ENCODE data around the gene SERPINA1. TPM values are rescaled to one million over a fixed set of nuclear protein-coding genes. Genes with fewer than 3 reads are reported as not detected.

Gene SERPINA1
- total RNA-seq, 1 experiment from 2014 or later = 150 TPM

DNA sequence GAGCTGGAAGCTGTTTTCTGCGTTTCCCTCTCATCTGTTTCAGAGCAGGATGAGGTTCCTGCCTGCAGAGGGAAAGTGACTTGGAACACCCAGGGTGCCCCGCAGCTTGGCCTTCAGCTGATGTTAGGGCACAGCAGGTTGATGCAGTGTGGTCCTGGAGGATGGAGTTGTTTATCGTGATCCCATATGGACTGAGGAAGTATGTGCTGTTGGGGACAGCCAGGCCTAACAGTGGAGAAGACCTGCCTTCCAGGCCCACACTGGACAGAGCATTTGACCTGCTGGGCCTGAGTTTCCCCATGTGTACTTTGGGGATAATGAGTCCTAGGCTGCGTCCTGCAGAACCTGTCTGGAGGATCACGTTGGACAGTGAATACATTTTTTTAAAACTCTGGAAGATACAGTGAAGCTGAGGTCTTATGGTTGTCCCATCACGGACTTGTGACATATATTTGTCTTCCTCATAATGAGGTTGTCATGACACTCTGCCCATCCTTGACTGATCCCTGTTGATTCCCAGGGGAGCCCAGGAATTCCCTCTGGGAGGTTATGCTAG is 12.8 kb downstream of the SERPINA1 start:
- ChIA-PET CTCF (interaction anchor here (0.7 kb wide), 1 partner anchor 39 kb away, joined by 3 read pairs; no protein-coding TSS in a partner anchor), POLR2A (no interaction called here)
- H3K9me3 ChIP-seq = no peaks in the 10 kb centered on the region
- no peaks in the 10 kb centered on the region for H3K9me3 Mint-ChIP-seq (ENCODE audit: unreplicated experiment)
- H3K27me3 ChIP-seq (replicated peaks; ENCODE audit: control insufficient read depth, insufficient read depth, low read length) = no peaks in the 10 kb centered on the region
- no peak overlapping the region for H3K4me3 ChIP-seq (ENCODE audit: low read depth, low read length)
- DNase-seq = no peak
- H3K4me1 Mint-ChIP-seq (ENCODE audit: low read depth, unreplicated experiment) = peaks cover 6% of the 10 kb centered on the region
- intact Hi-C loops (cut with micrococcal nuclease; ENCODE audit: unreplicated experiment) = loop anchor here (2.0 kb wide), 1 partner anchor 35 kb away; no protein-coding TSS in a partner anchor
- peaks cover 5% of the 10 kb centered on the region for H3K36me3 ChIP-seq (ENCODE audit: control insufficient read depth, insufficient read depth, low read length)
- H3K4me1 ChIP-seq = no peaks in the 10 kb centered on the region
- no peak for TF ChIP-seq CTCF (IDR thresholded peaks at IDR 0.05; ENCODE audit: insufficient read depth in 1 of 2, low read depth in 1 of 2, low read length in 1 of 2, severe bottlenecking in 1 of 2, unreplicated experiment in 1 of 2)
- H3K4me3 Mint-ChIP-seq (ENCODE audit: unreplicated experiment) = no peak overlapping the region
- no peaks in the 10 kb centered on the region for H3K27me3 Mint-ChIP-seq (ENCODE audit: insufficient read depth, unreplicated experiment)
- BruUV-seq (replicated peaks) = no TSS peak
- H3K36me3 Mint-ChIP-seq (ENCODE audit: insufficient read depth, unreplicated experiment) = no peaks in the 10 kb centered on the region
- H3K27ac Mint-ChIP-seq (ENCODE audit: unreplicated experiment) = no peak overlapping the region

DNA sequence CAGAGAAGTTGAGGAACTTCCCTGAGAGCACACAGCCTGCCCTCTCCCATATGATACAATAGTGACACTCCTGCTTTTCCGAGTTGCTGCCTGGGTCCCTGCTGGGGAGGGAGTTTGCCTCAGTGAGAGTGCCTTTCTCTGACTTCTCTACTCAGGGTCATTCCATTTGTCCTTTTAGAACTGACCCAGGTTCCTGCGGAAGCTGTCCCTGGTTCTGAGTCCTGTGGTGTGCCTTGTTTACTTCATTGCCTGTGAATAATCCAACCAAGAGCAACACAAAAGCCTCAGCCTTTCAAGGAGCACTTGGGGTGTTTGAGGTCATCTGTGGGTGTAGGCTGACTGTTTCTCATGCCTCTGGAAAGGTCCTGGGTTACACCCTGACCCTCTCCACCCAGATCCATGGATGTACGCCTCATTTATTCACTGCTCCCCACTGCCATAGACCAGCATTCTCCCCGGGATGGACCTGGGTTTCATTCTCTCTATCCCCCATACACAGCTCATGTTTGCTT is 13.6 kb downstream of the SERPINA1 start:
- H3K36me3 ChIP-seq (ENCODE audit: control insufficient read depth, insufficient read depth, low read length) = no peaks in the 10 kb centered on the region; the same call in 1 of the 2 replicates
- no peak for TF ChIP-seq CTCF (IDR thresholded peaks at IDR 0.05; ENCODE audit: insufficient read depth in 1 of 2, low read depth in 1 of 2, low read length in 1 of 2, severe bottlenecking in 1 of 2, unreplicated experiment in 1 of 2)
- H3K36me3 Mint-ChIP-seq (ENCODE audit: insufficient read depth, unreplicated experiment) = no peaks in the 10 kb centered on the region
- H3K27me3 Mint-ChIP-seq (ENCODE audit: insufficient read depth, unreplicated experiment) = no peaks in the 10 kb centered on the region
- no peak overlapping the region for H3K27ac Mint-ChIP-seq (ENCODE audit: unreplicated experiment)
- no peaks in the 10 kb centered on the region for H3K4me1 ChIP-seq
- H3K9me3 ChIP-seq = no peaks in the 10 kb centered on the region
- H3K9me3 Mint-ChIP-seq (ENCODE audit: unreplicated experiment) = no peaks in the 10 kb centered on the region
- no peak overlapping the region for H3K4me3 Mint-ChIP-seq (ENCODE audit: unreplicated experiment)
- H3K4me3 ChIP-seq (ENCODE audit: low read depth, low read length) = no peak overlapping the region
- no peaks in the 10 kb centered on the region for H3K27me3 ChIP-seq (replicated peaks; ENCODE audit: control insufficient read depth, insufficient read depth, low read length)
- intact Hi-C loops (cut with micrococcal nuclease; ENCODE audit: unreplicated experiment) = no loop called here
- BruUV-seq (replicated peaks) = TSS peak; percentile 17
- no peak for DNase-seq
- ChIA-PET POLR2A (no interaction called here), CTCF (interaction anchor here (0.7 kb wide), 1 partner anchor 40 kb away, joined by 3 read pairs; no protein-coding TSS in a partner anchor)
- peaks cover 6% of the 10 kb centered on the region for H3K4me1 Mint-ChIP-seq (ENCODE audit: low read depth, unreplicated experiment)

DNA sequence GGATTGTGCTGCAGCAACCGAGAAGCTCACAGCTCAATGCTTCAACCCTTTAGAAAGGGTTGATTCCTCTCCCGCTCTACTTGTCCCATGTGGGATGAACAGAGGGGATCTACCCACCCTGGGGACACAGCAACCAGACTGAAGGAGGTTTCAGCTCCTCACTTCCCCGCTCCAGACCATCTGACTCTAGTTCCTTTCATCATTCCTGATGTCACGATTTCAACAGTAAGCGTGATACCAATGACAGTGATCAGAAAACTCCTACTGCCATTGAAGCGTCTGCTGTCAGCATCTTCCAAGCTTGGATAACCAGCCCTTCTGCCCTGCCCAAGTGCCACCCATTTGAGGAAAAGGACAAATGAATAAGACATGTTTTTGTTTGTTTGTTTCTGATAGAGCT is 14.3 kb downstream of the SERPINA1 start:
- no peak overlapping the region for H3K4me3 Mint-ChIP-seq (ENCODE audit: unreplicated experiment)
- ChIA-PET CTCF (no interaction called here), POLR2A (no interaction called here)
- H3K9me3 Mint-ChIP-seq (ENCODE audit: unreplicated experiment) = no peaks in the 10 kb centered on the region
- no peak for TF ChIP-seq CTCF (IDR thresholded peaks at IDR 0.05; ENCODE audit: insufficient read depth in 1 of 2, low read depth in 1 of 2, low read length in 1 of 2, severe bottlenecking in 1 of 2, unreplicated experiment in 1 of 2)
- no peaks in the 10 kb centered on the region; the same call in 1 of the 2 replicates for H3K36me3 ChIP-seq (ENCODE audit: control insufficient read depth, insufficient read depth, low read length)
- no peaks in the 10 kb centered on the region for H3K36me3 Mint-ChIP-seq (ENCODE audit: insufficient read depth, unreplicated experiment)
- H3K4me3 ChIP-seq (ENCODE audit: low read depth, low read length) = no peak overlapping the region
- no peaks in the 10 kb centered on the region for H3K27me3 ChIP-seq (replicated peaks; ENCODE audit: control insufficient read depth, insufficient read depth, low read length)
- no peak for DNase-seq
- BruUV-seq (replicated peaks) = no TSS peak
- no peak overlapping the region for H3K27ac Mint-ChIP-seq (ENCODE audit: unreplicated experiment)
- H3K9me3 ChIP-seq = no peaks in the 10 kb centered on the region
- H3K27me3 Mint-ChIP-seq (ENCODE audit: insufficient read depth, unreplicated experiment) = no peaks in the 10 kb centered on the region
- H3K4me1 Mint-ChIP-seq (ENCODE audit: low read depth, unreplicated experiment) = peaks cover 7% of the 10 kb centered on the region
- intact Hi-C loops (cut with micrococcal nuclease; ENCODE audit: unreplicated experiment) = no loop called here
- peaks cover 1% of the 10 kb centered on the region; the same call in 1 of the 2 replicates for H3K4me1 ChIP-seq

Measured in Caco-2 (cell line).